Heart right ventricle (tissue), 16 donors: ENCODE data around the gene RYR3. TPM values are rescaled to one million over a fixed set of nuclear protein-coding genes. Genes with fewer than 3 reads are reported as not detected.

Experiments used
- ATAC-seq, 8 donors: fragments of 200-7000 bp; cut with Tn5 transposase; one replicate each; pipeline ENCODE4 v1.9.1; 2020; ENCODE audit warnings: mild to moderate bottlenecking in 8 of 8, moderate library complexity in 8 of 8, moderate number of reproducible peaks in 1 of 8
- DNase-seq, 2 donors: peaks; one replicate each; pipeline ENCODE4 v3.0.0-alpha.2; 2020
- H3K27ac ChIP-seq, 10 donors: fragments of 200-600 bp; sonication (generic) in 2 of 10; one replicate each; pipeline versions ENCODE4 v1.5.0 to v1.8.0; 2020 to 2022; ENCODE audit warnings: mild to moderate bottlenecking in 3 of 10
- H3K27me3 ChIP-seq, 7 donors: fragments of 200-600 bp; one replicate each; pipeline ENCODE4 v1.8.0; 2021 to 2022; ENCODE audit warnings: mild to moderate bottlenecking in 2 of 7
- H3K36me3 ChIP-seq, 9 donors: fragments of 200-600 bp; sonication (generic) in 1 of 9; one replicate each; pipeline versions ENCODE4 v1.5.0 to v1.8.0; 2020 to 2022; ENCODE audit warnings: mild to moderate bottlenecking in 2 of 9
- H3K4me1 ChIP-seq, 9 donors: fragments of 200-600 bp; sonication (generic) in 1 of 9; one replicate each; pipeline versions ENCODE4 v1.5.0 to v1.8.0; 2020 to 2022; ENCODE audit warnings: mild to moderate bottlenecking in 4 of 9
- H3K4me3 ChIP-seq, 10 donors: fragments of 200-600 bp; sonication (generic) in 2 of 10; one replicate each; pipeline versions ENCODE4 v1.5.0 to v1.8.0; 2020 to 2022; ENCODE audit warnings: mild to moderate bottlenecking in 7 of 10, moderate library complexity in 2 of 10
- H3K9me3 ChIP-seq, 11 donors: fragments of 200-600 bp in 10 of 11; sonication (generic) in 2 of 11; one replicate each; pipeline versions ENCODE4 v1.5.0 to v1.8.0; 2013 to 2022; ENCODE audit warnings: mild to moderate bottlenecking in 2 of 11, control low read depth in 1 of 11, moderate library complexity in 1 of 11
- WGBS, 2 donors: extraction: QIAGEN DNeasy Blood & Tissue Kit; methylation state at CpG; one replicate each; pipeline ENCODE4 v1.1.7; 2013; ENCODE audit warnings: inconsistent platforms in 1 of 2; 5-methylcytosine and 5-hydroxymethylcytosine counted together
- intact Hi-C, 10 donors: fragments of 100-400 bp; cut with DNase I; formaldehyde crosslinking; loops; one replicate each; pipeline versions ENCODE4 v1.11.1 to v1.14.2; 2022
- polyA plus RNA-seq, 2 donors: library from polyadenylated mRNA; stranded (reverse); fragments of 200-250 nt; gene quantifications; one replicate each; pipeline ENCODE4 v1.2.3, GENCODE V29; 2013
- total RNA-seq, 10 donors: library from RNA; stranded (reverse); fragmentation: NEBNext Ultra II Directional in 3 of 10; extraction: Animal tissue kit (Norgen Biotek cat#: 25700) in 3 of 10; gene quantifications; one replicate each; pipeline versions ENCODE4 v1.2.1 to v1.2.4, GENCODE V29; 2021 to 2023
- TF ChIP-seq, protein P1 (sequence below), 9 donors: fragments of 200-600 bp; sonication (generic) in 2 of 9; IDR thresholded peaks; one replicate each; pipeline versions ENCODE4 v1.5.0 to v1.8.0; 2021 to 2022; ENCODE audit warnings: antibody characterized with exemption in 9 of 9, mild to moderate bottlenecking in 5 of 9, moderate library complexity in 1 of 9
- donor health status: Arrhythmogenic right ventricular cardiomyopathy.
- donor health status: ischemic (EF 13 %, LVEDD 7.1; RV severe dilation, severe dysfunction).
- donor health status: healthy with polysubstance abuse.
- donor health status: DM: no; HTN: yes; CAD: no.
- donor health status: DM: no; HTN: no; CAD: no.
- donor health status: ischemic (EF 25% LVEDD 6.9; RV normal size, moderate dysfunction).
- donor health status: ischemic (EF 25% LVEDD 5.7; RV mildly dilated, moderate dysfunction).
- donor health status: healthy.
- donor health status: DM: yes; HTN: yes; CAD: no.
- donor health status: Ischemic cardiomyopathy.
- donor health status: ischemic (EF 35%, LVEDD 5.7; RV mildly dilated, moderate dysfunction).
- donor health status: nonischemic (EF 11% LVEDD 7.7; RV severe dilation, severe dysfunction).
- donor health status: DM: yes; HTN: yes; CAD: no.
- donor health status: PGD.
- donor health status: ischemic (EF 29% LVEDD 5.4; RV normal size, mild dysfunction).
- donor health status: nonischemic (EF 23%, LVEDD 6.1; RV moderate dilation, normal function).

The RYR3 gene
- total and polyA plus RNA-seq, 12 donors = 0.02 to 1.00 (median 0.13) TPM; not detected in 2

GRCh38 chr15:33424025-33424424, 113.3 kb downstream of the RYR3 start:
- no peaks in the 10 kb centered on the region for H3K4me1 ChIP-seq
- peaks cover 0 to 5% (median 0%) of the 10 kb centered on the region in 11 donors for H3K9me3 ChIP-seq
- intact Hi-C loops = no loop called here
- no peak overlapping the region for H3K4me3 ChIP-seq
- H3K36me3 ChIP-seq = no peaks in the 10 kb centered on the region
- no peak for ATAC-seq
- DNase-seq = no peak
- TF ChIP-seq, protein P1, sequence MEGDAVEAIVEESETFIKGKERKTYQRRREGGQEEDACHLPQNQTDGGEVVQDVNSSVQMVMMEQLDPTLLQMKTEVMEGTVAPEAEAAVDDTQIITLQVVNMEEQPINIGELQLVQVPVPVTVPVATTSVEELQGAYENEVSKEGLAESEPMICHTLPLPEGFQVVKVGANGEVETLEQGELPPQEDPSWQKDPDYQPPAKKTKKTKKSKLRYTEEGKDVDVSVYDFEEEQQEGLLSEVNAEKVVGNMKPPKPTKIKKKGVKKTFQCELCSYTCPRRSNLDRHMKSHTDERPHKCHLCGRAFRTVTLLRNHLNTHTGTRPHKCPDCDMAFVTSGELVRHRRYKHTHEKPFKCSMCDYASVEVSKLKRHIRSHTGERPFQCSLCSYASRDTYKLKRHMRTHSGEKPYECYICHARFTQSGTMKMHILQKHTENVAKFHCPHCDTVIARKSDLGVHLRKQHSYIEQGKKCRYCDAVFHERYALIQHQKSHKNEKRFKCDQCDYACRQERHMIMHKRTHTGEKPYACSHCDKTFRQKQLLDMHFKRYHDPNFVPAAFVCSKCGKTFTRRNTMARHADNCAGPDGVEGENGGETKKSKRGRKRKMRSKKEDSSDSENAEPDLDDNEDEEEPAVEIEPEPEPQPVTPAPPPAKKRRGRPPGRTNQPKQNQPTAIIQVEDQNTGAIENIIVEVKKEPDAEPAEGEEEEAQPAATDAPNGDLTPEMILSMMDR (IDR thresholded peaks at IDR 0.05) = no peak
- H3K27ac ChIP-seq = no peak overlapping the region
- H3K27me3 ChIP-seq = no peaks in the 10 kb centered on the region

DNA sequence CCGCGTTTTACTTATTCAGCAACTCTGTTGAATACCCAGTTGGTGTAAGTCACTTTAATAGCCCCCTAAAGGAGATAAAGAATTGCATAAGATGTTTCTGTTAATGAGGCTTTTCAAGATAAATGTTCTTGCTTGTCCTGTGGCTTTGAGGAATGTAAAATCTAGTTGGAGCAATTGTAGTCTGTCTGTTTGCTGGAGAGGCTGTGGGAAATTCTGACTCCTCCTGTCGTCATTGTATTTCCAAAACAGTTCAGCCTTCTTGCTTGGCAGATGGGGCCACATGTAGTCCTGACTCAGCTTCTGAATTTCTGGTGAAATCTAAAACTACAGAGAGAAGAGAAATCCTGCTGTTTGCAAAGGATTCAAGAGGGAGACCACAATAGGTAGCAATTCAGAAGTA, 114.4 kb downstream of the RYR3 start:
- TF ChIP-seq, protein P1 (IDR thresholded peaks at IDR 0.05) = no peak
- WGBS, 2 donors = 56 to 69% methylated on average over 3 of the region's 3 CpGs
- intact Hi-C loops = no loop called here

GRCh38 chr15:33430577-33430976, 119.8 kb downstream of the RYR3 start:
- 34 to 36% methylated on average over 5 of the region's 5 CpGs for WGBS, 2 donors
- no peak for ATAC-seq
- TF ChIP-seq, protein P1 (IDR thresholded peaks at IDR 0.05) = no peak

More for the DNA sequence above, 114.4 kb downstream of the RYR3 start:
- Histone ChIP-seq H3K27me3 (no peaks in the 10 kb centered on the region), H3K36me3 (no peaks in the 10 kb centered on the region), H3K4me1 (no peaks in the 10 kb centered on the region), H3K27ac (no peak overlapping the region), H3K4me3 (no peak overlapping the region), H3K9me3 (peaks cover 0 to 5% (median 0%) of the 10 kb centered on the region in 11 donors)
- DNase-seq (peak in 1 of 2 donors; percentile 38), ATAC-seq (peak in 7 of 8 donors; percentile 22 to 83 (median 63))

GRCh38 chr15:33433821-33434220, 123.1 kb downstream of the RYR3 start:
- H3K27ac ChIP-seq = no peak overlapping the region
- no peaks in the 10 kb centered on the region for H3K27me3 ChIP-seq
- no peak for ATAC-seq
- intact Hi-C loops = no loop called here
- no peaks in the 10 kb centered on the region for H3K36me3 ChIP-seq
- H3K4me1 ChIP-seq = no peaks in the 10 kb centered on the region
- TF ChIP-seq, protein P1 (IDR thresholded peaks at IDR 0.05) = no peak
- H3K9me3 ChIP-seq = peaks cover 0 to 9% (median 3%) of the 10 kb centered on the region in 11 donors
- DNase-seq = no peak
- H3K4me3 ChIP-seq = no peak overlapping the region

More at GRCh38 chr15:33430577-33430976, 119.8 kb downstream of the RYR3 start:
- Histone ChIP-seq H3K27me3 (no peaks in the 10 kb centered on the region), H3K4me1 (no peaks in the 10 kb centered on the region), H3K4me3 (no peak overlapping the region), H3K36me3 (no peaks in the 10 kb centered on the region), H3K27ac (no peak overlapping the region), H3K9me3 (peaks cover 0 to 13% (median 0%) of the 10 kb centered on the region in 11 donors)
- DNase-seq = no peak
- intact Hi-C loops = no loop called here
